Gastrocnemius medialis (tissue), 4 donors: ENCODE data around the gene CENPW. TPM values are rescaled to one million over a fixed set of nuclear protein-coding genes. Genes with fewer than 3 reads are reported as not detected.

Experiments
- ATAC-seq, 2 donors: fragments of 150-250 bp; one replicate each; pipeline ENCODE4 v1.9.1; 2016
- DNase-seq, 2 donors: peaks; one replicate each; pipeline ENCODE4 v3.0.0-alpha.2; 2019
- H3K27ac ChIP-seq, 4 donors: fragments of 200-600 bp; sonication (generic); 1 replicate in 1 of 4; 2 replicates in 3 of 4; pipeline ENCODE4 v1.5.1; 2016 to 2018; ENCODE audit warnings: mild to moderate bottlenecking in 2 of 4, moderate library complexity in 1 of 4
- H3K27me3 ChIP-seq, 3 donors: fragments of 200-600 bp; sonication (generic) in 2 of 3; 1 replicate in 1 of 3; 2 replicates in 2 of 3; pipeline versions ENCODE4 v1.5.1 to v1.6.0; 2016 to 2019; ENCODE audit warnings: mild to moderate bottlenecking in 1 of 3, moderate library complexity in 1 of 3
- H3K36me3 ChIP-seq, 2 donors: fragments of 200-600 bp; sonication (generic) in 1 of 2; one replicate each; pipeline ENCODE4 v1.5.1; 2017 to 2018
- H3K4me1 ChIP-seq, 2 donors: fragments of 200-600 bp; sonication (generic) in 1 of 2; one replicate each; pipeline ENCODE4 v1.5.1; 2016 to 2017; ENCODE audit warnings: mild to moderate bottlenecking in 2 of 2
- H3K4me3 ChIP-seq, 4 donors: fragments of 200-600 bp; sonication (generic) in 3 of 4; 1 replicate in 1 of 4; 2 replicates in 3 of 4; pipeline ENCODE4 v1.5.1; 2016 to 2019; ENCODE audit warnings: mild to moderate bottlenecking in 2 of 4
- H3K9me3 ChIP-seq, 3 donors: fragments of 200-600 bp; sonication (generic) in 2 of 3; 1 replicate in 1 of 3; 2 replicates in 2 of 3; pipeline ENCODE4 v1.5.1; 2016 to 2019
- POLR2A ChIP-seq, 2 donors: fragments of 450-650 bp; IDR thresholded peaks; one replicate each; pipeline ENCODE4 v1.6.1; 2017; ENCODE audit warnings: antibody characterized with exemption in 2 of 2, mild to moderate bottlenecking in 2 of 2, moderate library complexity in 2 of 2
- in situ Hi-C, 4 donors: fragments of 200-750 bp; cut with MboI; loops; one replicate each; pipeline versions ENCODE4 v1.15.0 to v1.8.0; 2017; ENCODE audit warnings: low sequenced_read_pairs in 4 of 4
- intact Hi-C: fragments of 100-400 bp; cut with DNase I; formaldehyde crosslinking; loops from one replicate; pipeline ENCODE4 v1.15.1; 2023; ENCODE audit warnings: low total_unique reads
- total RNA-seq, 4 donors: library from RNA; depleted of rRNA; stranded (reverse); fragments of >200 nt; gene quantifications; one replicate each; pipeline versions ENCODE4 v1.1.0 to v1.2.3, GENCODE V29; 2016
- TF ChIP-seq, protein P1 (sequence below), 5 experiments: fragments of 450-650 bp in 3 of 5; fragments of 200-600 bp in 2 of 5; sonication (generic) in 2 of 5; IDR thresholded peaks in 4 of 5; conservative IDR thresholded peaks in 1 of 5; 1 replicate in 4 of 5; 2 replicates in 1 of 5; pipeline ENCODE4 v1.5.1; 2016 to 2019; ENCODE audit warnings: antibody characterized with exemption in 5 of 5, mild to moderate bottlenecking in 3 of 5, moderate library complexity in 3 of 5

CENPW gene
- total RNA-seq, 4 donors from 2014 or later = 1.6 to 2.2 (median 2.1) TPM; not detected in 1

DNA sequence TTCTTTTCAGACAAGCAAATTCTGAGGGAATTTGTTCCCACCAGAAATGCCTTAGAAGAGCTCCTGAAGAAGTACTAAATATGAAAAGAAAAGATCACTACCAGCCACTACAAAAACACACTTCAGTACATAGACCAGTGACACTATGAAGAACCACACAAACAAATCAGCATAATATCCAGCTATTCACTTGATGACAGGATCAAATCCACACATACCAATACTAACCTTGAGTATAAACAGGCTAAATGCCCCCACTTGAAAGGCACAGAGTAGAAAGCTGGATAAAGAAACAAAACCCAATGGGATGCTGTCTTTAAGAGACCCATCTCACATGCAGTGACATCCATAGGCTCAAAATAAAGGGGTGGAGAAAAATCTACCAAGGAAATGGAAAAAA, 43.3 kb downstream of the CENPW start:
- Histone ChIP-seq H3K27me3 (no peaks in the 10 kb centered on the region), H3K27ac (no peak overlapping the region), H3K36me3 (no peaks in the 10 kb centered on the region), H3K4me1 (no peaks in the 10 kb centered on the region), H3K9me3 (no peaks in the 10 kb centered on the region), H3K4me3 (no peak overlapping the region)
- in situ Hi-C loops = no loop called here
- TF ChIP-seq, protein P1, sequence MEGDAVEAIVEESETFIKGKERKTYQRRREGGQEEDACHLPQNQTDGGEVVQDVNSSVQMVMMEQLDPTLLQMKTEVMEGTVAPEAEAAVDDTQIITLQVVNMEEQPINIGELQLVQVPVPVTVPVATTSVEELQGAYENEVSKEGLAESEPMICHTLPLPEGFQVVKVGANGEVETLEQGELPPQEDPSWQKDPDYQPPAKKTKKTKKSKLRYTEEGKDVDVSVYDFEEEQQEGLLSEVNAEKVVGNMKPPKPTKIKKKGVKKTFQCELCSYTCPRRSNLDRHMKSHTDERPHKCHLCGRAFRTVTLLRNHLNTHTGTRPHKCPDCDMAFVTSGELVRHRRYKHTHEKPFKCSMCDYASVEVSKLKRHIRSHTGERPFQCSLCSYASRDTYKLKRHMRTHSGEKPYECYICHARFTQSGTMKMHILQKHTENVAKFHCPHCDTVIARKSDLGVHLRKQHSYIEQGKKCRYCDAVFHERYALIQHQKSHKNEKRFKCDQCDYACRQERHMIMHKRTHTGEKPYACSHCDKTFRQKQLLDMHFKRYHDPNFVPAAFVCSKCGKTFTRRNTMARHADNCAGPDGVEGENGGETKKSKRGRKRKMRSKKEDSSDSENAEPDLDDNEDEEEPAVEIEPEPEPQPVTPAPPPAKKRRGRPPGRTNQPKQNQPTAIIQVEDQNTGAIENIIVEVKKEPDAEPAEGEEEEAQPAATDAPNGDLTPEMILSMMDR (IDR thresholded peaks at IDR 0.05 in 4 of 5, conservative IDR thresholded peaks at IDR 0.05 in 1 of 5) = no peak
- TF ChIP-seq POLR2A (IDR thresholded peaks at IDR 0.05) = no peak
- DNase-seq (no peak), ATAC-seq (no peak)
- intact Hi-C loops = no loop called here

DNA sequence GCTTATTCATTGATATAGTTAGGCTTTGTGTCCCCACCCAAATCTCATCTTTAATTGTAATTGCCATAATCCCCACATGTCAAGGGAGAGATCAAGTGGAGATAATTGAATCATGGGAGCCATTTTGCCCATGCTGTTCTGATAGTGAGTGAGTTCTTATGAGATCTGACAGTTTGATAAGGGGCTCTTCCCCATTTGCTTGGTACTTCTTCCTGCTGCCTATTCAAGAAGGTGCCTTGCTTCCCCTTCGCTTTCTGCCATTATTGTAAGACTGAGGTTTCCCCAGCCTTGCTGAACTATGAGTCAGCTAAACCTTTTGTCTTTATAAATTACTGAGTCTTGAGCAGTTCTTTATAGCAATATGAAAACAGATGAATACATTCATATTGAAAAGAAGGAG, 45.6 kb downstream of the CENPW start:
- no peak for TF ChIP-seq POLR2A (IDR thresholded peaks at IDR 0.05)
- TF ChIP-seq, protein P1 (IDR thresholded peaks at IDR 0.05 in 4 of 5, conservative IDR thresholded peaks at IDR 0.05 in 1 of 5) = no peak
- no peaks in the 10 kb centered on the region for H3K9me3 ChIP-seq
- no peak for ATAC-seq

DNA sequence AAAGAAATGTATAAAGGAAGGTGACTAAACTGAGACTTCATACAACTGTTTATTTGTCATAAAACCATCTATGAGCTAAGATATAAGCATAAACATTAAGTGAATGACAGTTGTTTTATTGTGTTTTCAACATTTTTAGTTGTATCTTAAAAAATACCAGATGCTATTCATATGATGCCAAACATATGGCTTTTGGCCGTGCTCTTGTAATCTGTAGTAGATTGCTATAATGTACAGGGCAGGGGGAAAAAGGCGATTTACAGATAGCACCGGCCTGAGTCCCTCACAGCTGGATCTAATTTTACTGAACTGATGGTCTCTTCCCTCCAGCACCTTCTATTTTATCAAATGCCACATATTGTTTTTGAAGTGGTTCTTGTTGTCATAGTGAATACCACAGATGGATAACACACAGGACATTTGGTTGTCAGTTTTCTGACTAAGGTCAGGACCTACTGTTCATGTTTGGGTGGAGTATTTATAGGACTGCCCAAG, 48.2 kb downstream of the CENPW start:
- intact Hi-C loops = no loop called here
- Histone ChIP-seq H3K9me3 (no peaks in the 10 kb centered on the region), H3K4me3 (no peak overlapping the region), H3K4me1 (no peaks in the 10 kb centered on the region), H3K27ac (no peak overlapping the region), H3K36me3 (no peaks in the 10 kb centered on the region), H3K27me3 (no peaks in the 10 kb centered on the region)
- in situ Hi-C loops = no loop called here
- no peak for DNase-seq
- ATAC-seq = no peak
- TF ChIP-seq, protein P1 (IDR thresholded peaks at IDR 0.05 in 4 of 5, conservative IDR thresholded peaks at IDR 0.05 in 1 of 5) = no peak
- TF ChIP-seq POLR2A (IDR thresholded peaks at IDR 0.05) = no peak

More for the DNA sequence above, 45.6 kb downstream of the CENPW start:
- no peaks in the 10 kb centered on the region for H3K4me1 ChIP-seq
- H3K4me3 ChIP-seq = no peak overlapping the region
- in situ Hi-C loops (no loop called here), intact Hi-C loops (no loop called here)
- no peak overlapping the region for H3K27ac ChIP-seq
- no peaks in the 10 kb centered on the region for H3K36me3 ChIP-seq
- DNase-seq = no peak
- no peaks in the 10 kb centered on the region for H3K27me3 ChIP-seq

DNA sequence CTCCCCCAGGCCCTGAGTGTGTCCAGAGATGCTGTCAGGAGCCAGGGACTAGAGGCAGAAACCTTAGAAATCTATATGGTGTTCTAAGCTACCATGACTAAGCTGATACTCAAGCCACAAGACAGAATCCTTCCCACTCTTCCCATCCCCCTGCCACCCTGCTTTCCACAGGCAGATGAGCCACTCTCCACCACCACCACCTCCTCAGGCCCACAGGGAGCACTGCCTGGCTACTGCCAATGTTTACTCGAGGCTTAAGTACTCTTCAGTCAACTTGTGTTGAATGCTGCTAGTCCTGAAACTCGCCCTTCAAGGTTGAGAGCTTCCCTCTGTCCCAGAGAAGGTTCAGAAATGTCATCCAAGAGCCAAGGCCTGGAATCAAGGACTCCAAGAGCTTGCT, 56.2 kb downstream of the CENPW start:
- no peak overlapping the region for H3K27ac ChIP-seq
- H3K36me3 ChIP-seq = no peaks in the 10 kb centered on the region
- no peak for DNase-seq
- ATAC-seq = no peak
- H3K4me1 ChIP-seq = no peaks in the 10 kb centered on the region
- TF ChIP-seq POLR2A (IDR thresholded peaks at IDR 0.05) = no peak
- TF ChIP-seq, protein P1 (IDR thresholded peaks at IDR 0.05 in 4 of 5, conservative IDR thresholded peaks at IDR 0.05 in 1 of 5) = no peak
- no peaks in the 10 kb centered on the region for H3K27me3 ChIP-seq
- intact Hi-C loops (no loop called here), in situ Hi-C loops (no loop called here)
- no peak overlapping the region for H3K4me3 ChIP-seq
- no peaks in the 10 kb centered on the region for H3K9me3 ChIP-seq
